ENCODE measurements around the gene GPR156.

- TF ChIP-seq, protein P1, sequence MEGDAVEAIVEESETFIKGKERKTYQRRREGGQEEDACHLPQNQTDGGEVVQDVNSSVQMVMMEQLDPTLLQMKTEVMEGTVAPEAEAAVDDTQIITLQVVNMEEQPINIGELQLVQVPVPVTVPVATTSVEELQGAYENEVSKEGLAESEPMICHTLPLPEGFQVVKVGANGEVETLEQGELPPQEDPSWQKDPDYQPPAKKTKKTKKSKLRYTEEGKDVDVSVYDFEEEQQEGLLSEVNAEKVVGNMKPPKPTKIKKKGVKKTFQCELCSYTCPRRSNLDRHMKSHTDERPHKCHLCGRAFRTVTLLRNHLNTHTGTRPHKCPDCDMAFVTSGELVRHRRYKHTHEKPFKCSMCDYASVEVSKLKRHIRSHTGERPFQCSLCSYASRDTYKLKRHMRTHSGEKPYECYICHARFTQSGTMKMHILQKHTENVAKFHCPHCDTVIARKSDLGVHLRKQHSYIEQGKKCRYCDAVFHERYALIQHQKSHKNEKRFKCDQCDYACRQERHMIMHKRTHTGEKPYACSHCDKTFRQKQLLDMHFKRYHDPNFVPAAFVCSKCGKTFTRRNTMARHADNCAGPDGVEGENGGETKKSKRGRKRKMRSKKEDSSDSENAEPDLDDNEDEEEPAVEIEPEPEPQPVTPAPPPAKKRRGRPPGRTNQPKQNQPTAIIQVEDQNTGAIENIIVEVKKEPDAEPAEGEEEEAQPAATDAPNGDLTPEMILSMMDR (IDR thresholded peaks at IDR 0.05) = no peak
- no peak for TF ChIP-seq POLR2AphosphoS5 (IDR thresholded peaks at IDR 0.05)
Measured at GRCh38 chr3:120173056-120173675, 111.9 kb downstream of the GPR156 start.
